GM23338 (cell line): ENCODE results near the gene EPHA6.

Experiments used
- NANOG ChIP-seq: IDR thresholded peaks from 2 replicates; pipeline ENCODE4 v1.6.1; 2016; ENCODE audit warnings: antibody characterized with exemption, borderline replicate concordance
- TF ChIP-seq, protein P1 (sequence below), 2 experiments: fragments of 200-600 bp in 1 of 2; sonication (generic) in 1 of 2; conservative IDR thresholded peaks; 2 replicates each; pipeline versions ENCODE4 v1.5.1 to v1.6.1; 2016 to 2017; ENCODE audit warnings: antibody characterized with exemption in 2 of 2, low read depth in 2 of 2, mild to moderate bottlenecking in 2 of 2, moderate library complexity in 1 of 2
- TF ChIP-seq, protein P2 (sequence below): IDR thresholded peaks from one replicate; pipeline ENCODE4 v1.6.1; 2018; ENCODE audit warnings: antibody characterized with exemption; ENCODE audit not compliant: unreplicated experiment

DNA sequence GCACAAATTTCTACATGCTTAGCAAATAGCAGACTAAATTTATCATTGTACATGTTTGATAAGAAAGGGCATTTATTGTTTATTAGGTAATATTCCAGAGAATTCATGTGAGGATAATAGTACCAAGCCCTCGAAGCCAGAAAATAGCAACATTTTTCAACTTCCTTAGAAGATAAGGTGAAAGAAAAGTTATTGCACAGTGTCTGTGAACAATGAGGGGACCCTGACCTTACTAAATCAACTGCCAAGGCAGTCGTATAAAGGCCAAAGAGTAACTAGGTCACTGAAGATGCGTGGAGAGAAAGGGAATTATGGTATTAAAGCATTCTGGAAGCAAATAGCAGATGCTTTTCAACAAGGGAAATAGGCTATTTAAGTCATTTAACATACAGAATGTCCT lies 929.9 kb downstream of the EPHA6 start:
- TF ChIP-seq, protein P1, sequence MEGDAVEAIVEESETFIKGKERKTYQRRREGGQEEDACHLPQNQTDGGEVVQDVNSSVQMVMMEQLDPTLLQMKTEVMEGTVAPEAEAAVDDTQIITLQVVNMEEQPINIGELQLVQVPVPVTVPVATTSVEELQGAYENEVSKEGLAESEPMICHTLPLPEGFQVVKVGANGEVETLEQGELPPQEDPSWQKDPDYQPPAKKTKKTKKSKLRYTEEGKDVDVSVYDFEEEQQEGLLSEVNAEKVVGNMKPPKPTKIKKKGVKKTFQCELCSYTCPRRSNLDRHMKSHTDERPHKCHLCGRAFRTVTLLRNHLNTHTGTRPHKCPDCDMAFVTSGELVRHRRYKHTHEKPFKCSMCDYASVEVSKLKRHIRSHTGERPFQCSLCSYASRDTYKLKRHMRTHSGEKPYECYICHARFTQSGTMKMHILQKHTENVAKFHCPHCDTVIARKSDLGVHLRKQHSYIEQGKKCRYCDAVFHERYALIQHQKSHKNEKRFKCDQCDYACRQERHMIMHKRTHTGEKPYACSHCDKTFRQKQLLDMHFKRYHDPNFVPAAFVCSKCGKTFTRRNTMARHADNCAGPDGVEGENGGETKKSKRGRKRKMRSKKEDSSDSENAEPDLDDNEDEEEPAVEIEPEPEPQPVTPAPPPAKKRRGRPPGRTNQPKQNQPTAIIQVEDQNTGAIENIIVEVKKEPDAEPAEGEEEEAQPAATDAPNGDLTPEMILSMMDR (conservative IDR thresholded peaks at IDR 0.05; ENCODE audit: low read depth in 2 of 2), result no peak
- TF ChIP-seq, protein P2, sequence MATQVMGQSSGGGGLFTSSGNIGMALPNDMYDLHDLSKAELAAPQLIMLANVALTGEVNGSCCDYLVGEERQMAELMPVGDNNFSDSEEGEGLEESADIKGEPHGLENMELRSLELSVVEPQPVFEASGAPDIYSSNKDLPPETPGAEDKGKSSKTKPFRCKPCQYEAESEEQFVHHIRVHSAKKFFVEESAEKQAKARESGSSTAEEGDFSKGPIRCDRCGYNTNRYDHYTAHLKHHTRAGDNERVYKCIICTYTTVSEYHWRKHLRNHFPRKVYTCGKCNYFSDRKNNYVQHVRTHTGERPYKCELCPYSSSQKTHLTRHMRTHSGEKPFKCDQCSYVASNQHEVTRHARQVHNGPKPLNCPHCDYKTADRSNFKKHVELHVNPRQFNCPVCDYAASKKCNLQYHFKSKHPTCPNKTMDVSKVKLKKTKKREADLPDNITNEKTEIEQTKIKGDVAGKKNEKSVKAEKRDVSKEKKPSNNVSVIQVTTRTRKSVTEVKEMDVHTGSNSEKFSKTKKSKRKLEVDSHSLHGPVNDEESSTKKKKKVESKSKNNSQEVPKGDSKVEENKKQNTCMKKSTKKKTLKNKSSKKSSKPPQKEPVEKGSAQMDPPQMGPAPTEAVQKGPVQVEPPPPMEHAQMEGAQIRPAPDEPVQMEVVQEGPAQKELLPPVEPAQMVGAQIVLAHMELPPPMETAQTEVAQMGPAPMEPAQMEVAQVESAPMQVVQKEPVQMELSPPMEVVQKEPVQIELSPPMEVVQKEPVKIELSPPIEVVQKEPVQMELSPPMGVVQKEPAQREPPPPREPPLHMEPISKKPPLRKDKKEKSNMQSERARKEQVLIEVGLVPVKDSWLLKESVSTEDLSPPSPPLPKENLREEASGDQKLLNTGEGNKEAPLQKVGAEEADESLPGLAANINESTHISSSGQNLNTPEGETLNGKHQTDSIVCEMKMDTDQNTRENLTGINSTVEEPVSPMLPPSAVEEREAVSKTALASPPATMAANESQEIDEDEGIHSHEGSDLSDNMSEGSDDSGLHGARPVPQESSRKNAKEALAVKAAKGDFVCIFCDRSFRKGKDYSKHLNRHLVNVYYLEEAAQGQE, result no peak
- TF ChIP-seq NANOG, result no peak
